Activated naive CD4-positive, alpha-beta T cell treated with anti-CD3 and anti-CD28 coated beads, Interleukin-2, amount 50 U/mL, for 16 hours (primary cell): Measurements from ENCODE around the gene ERVV-1.
"Not testable (repeated sequence)": the region's sequence is repeated elsewhere in the genome, so short reads cannot be mapped to it uniquely, and the experiment has no call there.

Experiments
- DNase-seq: peaks from one replicate; pipeline ENCODE4 v3.0.0-alpha.2; 2020

Gene ERVV-1

GRCh38 chr19:53028306-53028705 is 14.6 kb downstream of the ERVV-1 start:
- not testable (repeated sequence) for DNase-seq

GRCh38 chr19:53034054-53034453 is 20.3 kb downstream of the ERVV-1 start:
- no peak for DNase-seq

GRCh38 chr19:53034948-53035675 is 21.4 kb downstream of the ERVV-1 start:
- no peak for DNase-seq

- no peak for DNase-seq
Observed at GRCh38 chr19:53037101-53038097, 23.7 kb downstream of the ERVV-1 start.

- no peak for DNase-seq
Observed at GRCh38 chr19:53041366-53041765, 27.6 kb downstream of the ERVV-1 start.

GRCh38 chr19:53045536-53045935 is 31.8 kb downstream of the ERVV-1 start:
- no peak for DNase-seq

- no peak for DNase-seq
Observed at GRCh38 chr19:53047379-53047778, 33.7 kb downstream of the ERVV-1 start.

- no peak for DNase-seq
Observed at GRCh38 chr19:53055117-53055516, 41.4 kb downstream of the ERVV-1 start.

GRCh38 chr19:53057904-53058580 is 44.3 kb downstream of the ERVV-1 start:
- no peak for DNase-seq
